C4-2B (cell line): ENCODE measurements around the gene RPS6KA5.

Experiments used
- CTCF ChIP-seq: fragments of 450-650 bp; conservative IDR thresholded peaks from 2 replicates; pipeline ENCODE4 v1.5.1; 2017; ENCODE audit warnings: mild to moderate bottlenecking
- ZFX ChIP-seq: fragments of 450-650 bp; IDR thresholded peaks from 2 replicates; pipeline ENCODE4 v1.6.1; 2017

- TF ChIP-seq CTCF (no peak), ZFX (no peak)
These were observed 78.8 kb downstream of the RPS6KA5 start for GRCh38 chr14:90981636-90982035.
